Endodermal cell (in vitro differentiated cells): ENCODE results near the gene MAST3. TPM values are rescaled to one million over a fixed set of nuclear protein-coding genes. Genes with fewer than 3 reads are reported as not detected.

Experiments
- DNase-seq: peaks from one replicate; pipeline ENCODE4 v3.0.0-alpha.2; 2017
- H3K27ac ChIP-seq: 2 replicates; pipeline ENCODE4 v1.5.1; 2013; ENCODE audit warnings: mild to moderate bottlenecking, low read depth, low read length, moderate library complexity
- H3K27me3 ChIP-seq: 2 replicates; pipeline ENCODE4 v1.6.1; 2013; ENCODE audit warnings: mild to moderate bottlenecking, low read length, moderate library complexity; ENCODE audit not compliant: insufficient read depth, control insufficient read depth, poor library complexity, severe bottlenecking
- H3K36me3 ChIP-seq: 2 replicates; pipeline ENCODE4 v1.7.0; 2013; ENCODE audit warnings: mild to moderate bottlenecking, low read length, moderate library complexity; ENCODE audit not compliant: control insufficient read depth, insufficient read depth
- H3K4me1 ChIP-seq: one replicate; pipeline ENCODE4 v1.7.0; 2013; ENCODE audit warnings: low read length; ENCODE audit not compliant: control insufficient read depth, insufficient read depth
- H3K4me3 ChIP-seq: 2 replicates; pipeline ENCODE4 v1.5.1; 2013; ENCODE audit warnings: mild to moderate bottlenecking, low read length, moderate library complexity
- H3K9ac ChIP-seq: 2 replicates; pipeline ENCODE4 v1.6.1; 2013; ENCODE audit warnings: mild to moderate bottlenecking, low read length, moderate library complexity; ENCODE audit not compliant: poor library complexity, severe bottlenecking; ENCODE audit errors: extremely low read depth
- H3K9me3 ChIP-seq: 2 replicates; pipeline ENCODE4 v1.6.1; 2013; ENCODE audit warnings: mild to moderate bottlenecking, low read length, moderate library complexity; ENCODE audit not compliant: control insufficient read depth
- H3K27ac Mint-ChIP-seq: 2 replicates; pipeline ENCODE4 v1.8.0; 2020; ENCODE audit warnings: mixed read lengths
- H3K27me3 Mint-ChIP-seq: 2 replicates; pipeline ENCODE4 v1.8.0; 2021; ENCODE audit warnings: mild to moderate bottlenecking, mixed read lengths; ENCODE audit not compliant: insufficient read depth
- H3K36me3 Mint-ChIP-seq: 2 replicates; pipeline ENCODE4 v1.8.0; 2020; ENCODE audit warnings: low read depth, mixed read lengths
- H3K4me1 Mint-ChIP-seq: 2 replicates; pipeline ENCODE4 v1.8.0; 2020; ENCODE audit warnings: mixed read lengths
- H3K4me3 Mint-ChIP-seq: 2 replicates; pipeline ENCODE4 v1.8.0; 2020; ENCODE audit warnings: mild to moderate bottlenecking, moderate library complexity, mixed read lengths
- H3K9me3 Mint-ChIP-seq: 2 replicates; pipeline ENCODE4 v1.8.0; 2020; ENCODE audit warnings: mild to moderate bottlenecking, mixed read lengths
- CTCF ChIP-seq: fragments of 200-600 bp; sonication (generic); conservative IDR thresholded peaks from 2 replicates; pipeline ENCODE4 v1.5.0; 2021; ENCODE audit warnings: antibody characterized with exemption, mild to moderate bottlenecking
- WGBS, 2 experiments: methylation state at CpG; one replicate each; pipeline versions ENCODE4 v1.1.5 to v1.1.7; 2013; ENCODE audit warnings: missing lambda C conversion rate in 2 of 2, mixed read lengths in 1 of 2; ENCODE audit not compliant: insufficient coverage in 1 of 2, insufficient read length in 1 of 2; 5-methylcytosine and 5-hydroxymethylcytosine counted together
- total RNA-seq, 2 donors: library from RNA; stranded (reverse); fragmentation: NEBNext Ultra II Directional in 1 of 2; extraction: Animal tissue kit (Norgen Biotek cat#: 25700) in 1 of 2; gene quantifications; 2 replicates in 1 of 2; 3 replicates in 1 of 2; pipeline ENCODE4 v1.2.1, GENCODE V29; 2021

Gene MAST3
- total RNA-seq, 2 donors from 2014 or later: 13.0 to 15.1 TPM

- Mint-ChIP-seq H3K4me1 (no peaks in the 10 kb centered on the region), H3K4me3 (no peak overlapping the region), H3K27me3 (no peaks in the 10 kb centered on the region), H3K9me3 (no peaks in the 10 kb centered on the region), H3K36me3 (peaks cover 25% of the 10 kb centered on the region), H3K27ac (no peak overlapping the region)
- H3K9me3 ChIP-seq: no peaks in the 10 kb centered on the region
- no peak overlapping the region for H3K4me3 ChIP-seq
- H3K36me3 ChIP-seq: peaks cover 27% of the 10 kb centered on the region
- 87 to 97% methylated on average over 5 to 10 of the region's 10 CpGs for WGBS, 2 experiments
- no peaks in the 10 kb centered on the region for H3K4me1 ChIP-seq
- H3K27ac ChIP-seq: no peak overlapping the region
- DNase-seq: no peak
- no peak overlapping the region for H3K9ac ChIP-seq
- no peaks in the 10 kb centered on the region for H3K27me3 ChIP-seq
- TF ChIP-seq CTCF: no peak
Observed at GRCh38 chr19:18159810-18160209, 62.2 kb downstream of the MAST3 start.

- Histone ChIP-seq H3K4me1 (no peaks in the 10 kb centered on the region), H3K27me3 (no peaks in the 10 kb centered on the region), H3K4me3 (no peak overlapping the region), H3K27ac (no peak overlapping the region), H3K9ac (no peak overlapping the region), H3K9me3 (no peaks in the 10 kb centered on the region), H3K36me3 (peaks cover 29% of the 10 kb centered on the region)
- Mint-ChIP-seq H3K9me3 (no peaks in the 10 kb centered on the region), H3K4me1 (no peaks in the 10 kb centered on the region), H3K36me3 (peaks cover 26% of the 10 kb centered on the region), H3K4me3 (peak overlapping the region; percentile 9), H3K27ac (no peak overlapping the region), H3K27me3 (no peaks in the 10 kb centered on the region)
- DNase-seq: peak; percentile 56
- TF ChIP-seq CTCF: no peak
- 94 to 97% methylated on average over 5 to 13 of the region's 13 CpGs for WGBS, 2 experiments
Observed at GRCh38 chr19:18160493-18160970, 63.0 kb downstream of the MAST3 start.

DNA sequence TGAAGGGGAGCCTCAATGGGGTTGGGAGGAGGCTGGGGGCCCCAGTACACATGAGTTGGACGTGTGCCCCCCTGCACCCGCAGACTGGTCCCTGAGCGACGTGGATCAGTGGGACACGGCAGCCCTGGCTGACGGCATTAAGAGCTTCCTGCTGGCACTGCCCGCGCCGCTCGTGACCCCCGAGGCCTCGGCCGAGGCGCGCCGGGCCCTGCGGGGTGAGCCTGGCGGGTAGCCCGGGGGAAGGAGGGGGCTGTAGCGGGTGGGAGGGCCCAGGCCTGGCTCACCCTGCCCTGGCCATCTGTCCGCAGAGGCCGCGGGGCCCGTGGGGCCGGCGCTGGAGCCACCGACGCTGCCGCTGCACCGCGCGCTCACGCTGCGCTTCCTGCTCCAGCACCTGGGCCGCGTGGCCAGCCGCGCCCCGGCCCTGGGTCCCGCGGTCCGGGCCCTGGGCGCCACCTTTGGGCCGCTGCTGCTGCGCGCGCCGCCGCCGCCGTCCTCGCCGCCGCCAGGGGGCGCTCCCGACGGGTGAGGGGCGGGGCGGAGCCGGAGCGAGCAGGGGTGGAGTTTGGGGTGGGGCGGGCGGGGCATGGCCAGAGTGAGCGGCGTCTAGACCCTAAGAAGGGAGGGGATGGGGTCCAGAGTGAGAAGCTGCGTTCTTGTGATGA lies 63.5 kb downstream of the MAST3 start:
- Mint-ChIP-seq H3K4me1 (no peaks in the 10 kb centered on the region), H3K27ac (no peak overlapping the region), H3K4me3 (peak overlapping the region; percentile 9), H3K9me3 (no peaks in the 10 kb centered on the region), H3K36me3 (peaks cover 32% of the 10 kb centered on the region), H3K27me3 (no peaks in the 10 kb centered on the region)
- Histone ChIP-seq H3K27ac (no peak overlapping the region), H3K9ac (no peak overlapping the region), H3K36me3 (peaks cover 33% of the 10 kb centered on the region), H3K9me3 (no peaks in the 10 kb centered on the region), H3K27me3 (no peaks in the 10 kb centered on the region), H3K4me1 (no peaks in the 10 kb centered on the region), H3K4me3 (no peak overlapping the region)
- 17 to 23% methylated on average over 17 to 66 of the region's 66 CpGs for whole genome bisulfite sequencing, 2 experiments
- peak; percentile 76 for TF ChIP-seq CTCF
- DNase-seq: peak; percentile 94
